Measurements from ENCODE around the gene RNF186.
"Not testable (repeated sequence)": the region's sequence is repeated elsewhere in the genome, so short reads cannot be mapped to it uniquely, and the experiment has no call there.

The RNF186 gene

GRCh38 chr1:19793360-19794046, 21.6 kb downstream of the RNF186 start:
- DNase-seq (ENCODE audit: low read depth in 2 of 2): no peak

GRCh38 chr1:19792237-19793002, 22.7 kb downstream of the RNF186 start:
- DNase-seq (ENCODE audit: low read depth in 2 of 2): no peak

- DNase-seq (ENCODE audit: low read depth in 2 of 2): not testable (repeated sequence)
These were observed 24.8 kb downstream of the RNF186 start for GRCh38 chr1:19790061-19790975.

GRCh38 chr1:19786988-19787423, 28.1 kb downstream of the RNF186 start:
- no peak for DNase-seq (ENCODE audit: low read depth in 2 of 2)

GRCh38 chr1:19785660-19786059, 29.4 kb downstream of the RNF186 start:
- no peak for DNase-seq (ENCODE audit: low read depth in 2 of 2)

- no peak for DNase-seq (ENCODE audit: low read depth in 2 of 2)
These were observed 34.7 kb downstream of the RNF186 start for GRCh38 chr1:19780267-19780877.

- DNase-seq (ENCODE audit: low read depth in 2 of 2): no peak
These were observed 38.1 kb downstream of the RNF186 start for GRCh38 chr1:19776933-19777332.

- no peak for DNase-seq (ENCODE audit: low read depth in 2 of 2)
These were observed 38.8 kb downstream of the RNF186 start for GRCh38 chr1:19776287-19776686.

- DNase-seq (ENCODE audit: low read depth in 2 of 2): no peak
These were observed 39.3 kb downstream of the RNF186 start for GRCh38 chr1:19775831-19776230.

GRCh38 chr1:19775317-19775716, 39.8 kb downstream of the RNF186 start:
- no peak for DNase-seq (ENCODE audit: low read depth in 2 of 2)

GRCh38 chr1:19774180-19774785, 40.8 kb downstream of the RNF186 start:
- DNase-seq (ENCODE audit: low read depth in 2 of 2): no peak

- DNase-seq (ENCODE audit: low read depth in 2 of 2): no peak
These were observed 41.6 kb downstream of the RNF186 start for GRCh38 chr1:19773485-19773884.

- no peak for DNase-seq (ENCODE audit: low read depth in 2 of 2)
These were observed 43.0 kb downstream of the RNF186 start for GRCh38 chr1:19772053-19772452.

- DNase-seq (ENCODE audit: low read depth in 2 of 2): no peak
These were observed 43.7 kb downstream of the RNF186 start for GRCh38 chr1:19771350-19771749.

- no peak for DNase-seq (ENCODE audit: low read depth in 2 of 2)
These were observed 44.5 kb downstream of the RNF186 start for GRCh38 chr1:19770436-19771190.

- no peak for DNase-seq (ENCODE audit: low read depth in 2 of 2)
These were observed 45.7 kb downstream of the RNF186 start for GRCh38 chr1:19769211-19769932.

- DNase-seq (ENCODE audit: low read depth in 2 of 2): no peak
These were observed 46.5 kb downstream of the RNF186 start for GRCh38 chr1:19768353-19769210.

GRCh38 chr1:19765623-19766022, 49.5 kb downstream of the RNF186 start:
- DNase-seq (ENCODE audit: low read depth in 2 of 2): peak; percentile 25 to 41

GRCh38 chr1:19764848-19765247, 50.2 kb downstream of the RNF186 start:
- no peak for DNase-seq (ENCODE audit: low read depth in 2 of 2)

All from stimulated activated CD4-positive, alpha-beta T cell treated with anti-CD3 and anti-CD28 coated beads, Interleukin-4, amount 100 ng/mL, for 48 hours (primary cell).